Type B pancreatic cell (in vitro differentiated cells): ENCODE results near the gene ANXA2. TPM values are rescaled to one million over a fixed set of nuclear protein-coding genes. Genes with fewer than 3 reads are reported as not detected.

Experiments
- DNase-seq: peaks from one replicate; pipeline ENCODE4 v3.0.0; 2021; ENCODE audit warnings: mixed read lengths; ENCODE audit not compliant: unreplicated experiment; ENCODE audit errors: extremely low spot score
- H3K27ac Mint-ChIP-seq: 2 replicates; pipeline ENCODE4 v1.8.0; 2021; ENCODE audit warnings: mild to moderate bottlenecking, mixed read lengths
- H3K27me3 Mint-ChIP-seq: 2 replicates; pipeline ENCODE4 v1.8.0; 2021; ENCODE audit warnings: mixed read lengths
- H3K36me3 Mint-ChIP-seq: 2 replicates; pipeline ENCODE4 v1.8.0; 2021; ENCODE audit warnings: mixed read lengths
- H3K4me1 Mint-ChIP-seq: one replicate; pipeline ENCODE4 v1.8.0; 2021; ENCODE audit warnings: mixed read lengths; ENCODE audit not compliant: unreplicated experiment
- H3K4me3 Mint-ChIP-seq: 2 replicates; pipeline ENCODE4 v1.8.0; 2021; ENCODE audit warnings: mild to moderate bottlenecking, mixed read lengths
- H3K9me3 Mint-ChIP-seq: 2 replicates; pipeline ENCODE4 v1.8.0; 2021; ENCODE audit warnings: mixed read lengths
- CTCF ChIP-seq: fragments of 200-600 bp; sonication (generic); conservative IDR thresholded peaks from 2 replicates; pipeline ENCODE4 v1.5.0; 2021; ENCODE audit warnings: antibody characterized with exemption, mild to moderate bottlenecking
- total RNA-seq: library from RNA; stranded (reverse); gene quantifications from 2 replicates; pipeline ENCODE4 v1.2.1, GENCODE V29; 2021; ENCODE audit warnings: low replicate concordance

Gene ANXA2
- total RNA-seq, 1 donor from 2014 or later, result 493 TPM

GRCh38 chr15:60313906-60314305 lies 83.9 kb downstream of the ANXA2 start:
- H3K9me3 Mint-ChIP-seq, result peaks cover 5% of the 10 kb centered on the region
- H3K36me3 Mint-ChIP-seq, result no peaks in the 10 kb centered on the region
- H3K27me3 Mint-ChIP-seq, result peaks cover 10% of the 10 kb centered on the region
- H3K27ac Mint-ChIP-seq, result no peak overlapping the region
- DNase-seq, result no peak
- no peak for TF ChIP-seq CTCF
- no peak overlapping the region for H3K4me3 Mint-ChIP-seq
- peaks cover 4% of the 10 kb centered on the region for H3K4me1 Mint-ChIP-seq

GRCh38 chr15:60307034-60307433 lies 90.8 kb downstream of the ANXA2 start:
- Mint-ChIP-seq H3K4me1 (no peaks in the 10 kb centered on the region), H3K36me3 (no peaks in the 10 kb centered on the region), H3K9me3 (no peaks in the 10 kb centered on the region), H3K27me3 (peaks cover 14% of the 10 kb centered on the region), H3K4me3 (no peak overlapping the region), H3K27ac (no peak overlapping the region)
- TF ChIP-seq CTCF, result no peak
- DNase-seq, result no peak

- no peak overlapping the region for H3K27ac Mint-ChIP-seq
Measured at GRCh38 chr15:60301024-60301423, 96.8 kb downstream of the ANXA2 start.

GRCh38 chr15:60299452-60300047 lies 98.2 kb downstream of the ANXA2 start:
- Mint-ChIP-seq H3K4me3 (no peak overlapping the region), H3K27ac (peak overlapping the region; percentile 17), H3K36me3 (peaks cover 5% of the 10 kb centered on the region), H3K4me1 (peaks cover 7% of the 10 kb centered on the region), H3K9me3 (peaks cover 7% of the 10 kb centered on the region), H3K27me3 (peaks cover 19% of the 10 kb centered on the region)
- peak; percentile 18 for TF ChIP-seq CTCF
- no peak for DNase-seq

More at GRCh38 chr15:60301024-60301423, 96.8 kb downstream of the ANXA2 start:
- peaks cover 7% of the 10 kb centered on the region for H3K4me1 Mint-ChIP-seq
- no peak for DNase-seq
- no peak for TF ChIP-seq CTCF
- peaks cover under 1% of the 10 kb centered on the region for H3K36me3 Mint-ChIP-seq
- no peak overlapping the region for H3K4me3 Mint-ChIP-seq
- peaks cover 2% of the 10 kb centered on the region for H3K9me3 Mint-ChIP-seq
- H3K27me3 Mint-ChIP-seq, result peaks cover 14% of the 10 kb centered on the region

Other genes with a start within 250 kb of the ANXA2 start
- 51.1 and 67.1 TPM in 2 replicates for gene ICE2, start 81.2 kb upstream of the ANXA2 start, total RNA-seq